ENCODE data around the gene PPP2R5B. TPM values are rescaled to one million over a fixed set of nuclear protein-coding genes. Genes with fewer than 3 reads are reported as not detected.

PPP2R5B gene
- 10 to 100 TPM in 1 of 2 donors, 1 to 10 TPM in 1; 6.6 to 11.0 TPM for polyA plus RNA-seq

DNA sequence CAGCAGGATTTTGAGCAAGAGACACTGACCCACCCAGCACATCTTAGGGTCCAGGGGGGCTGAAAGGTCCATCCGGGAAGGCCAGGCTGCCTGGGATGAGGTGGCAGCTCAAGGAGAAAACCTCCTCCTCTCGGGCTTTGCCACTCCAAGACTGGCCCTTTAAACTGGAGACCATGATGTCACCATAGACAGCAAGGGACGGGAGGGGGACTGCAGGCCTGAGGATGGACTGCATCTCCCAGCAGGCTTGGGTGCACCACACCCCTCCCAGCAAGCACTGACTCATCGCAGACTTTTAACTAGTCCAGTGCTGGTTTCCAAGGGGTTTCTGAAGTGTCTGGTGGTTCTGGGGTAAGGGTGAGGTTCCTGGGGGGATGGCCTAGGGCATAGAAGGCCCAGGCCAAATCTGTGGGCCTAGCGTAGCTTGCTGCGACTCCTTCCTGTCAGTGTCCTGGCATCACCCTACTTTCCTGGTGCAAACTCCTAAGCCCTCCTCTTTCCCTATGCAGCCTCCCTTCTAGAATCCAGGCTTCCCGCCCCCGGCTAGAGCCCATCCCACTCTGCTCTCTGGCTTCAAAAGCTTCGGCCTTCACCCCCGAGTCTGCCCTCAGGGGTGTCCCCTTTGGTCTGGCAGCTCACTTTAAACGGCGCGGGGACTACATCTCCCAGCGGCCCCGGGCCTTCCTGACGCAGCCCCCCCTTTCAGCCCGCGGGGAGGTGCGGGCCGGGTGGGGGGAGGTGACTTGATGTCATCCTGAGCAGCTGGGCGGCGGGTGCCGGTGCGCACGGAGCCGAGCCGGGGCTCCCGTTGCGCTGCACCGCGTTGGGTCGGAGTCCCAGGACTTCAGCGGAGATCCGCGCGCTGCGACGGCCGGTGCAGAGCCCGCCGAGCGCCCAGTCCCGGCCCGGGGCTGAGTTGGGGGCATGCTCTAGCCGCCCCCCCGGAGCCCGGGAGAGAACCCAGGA is at the start of gene PPP2R5B:
PPP2R5B (plus strand) TSS at position 746 of the 966 bp plus-strand sequence. CDS start 1,046 bp downstream, outside the sequence.
- Histone ChIP-seq H3K27me3 (ENCODE audit: control insufficient read depth in 1 of 2, insufficient read depth in 2 of 2, low read length in 2 of 2) (no peaks in the 10 kb centered on the region), H3K27ac (ENCODE audit: low read depth in 2 of 2, low read length in 1 of 2) (peak within 1 kb of the TSS; percentile 90 to 91), H3K9me3 (ENCODE audit: control insufficient read depth in 2 of 2, insufficient read depth in 1 of 2, low read depth in 1 of 2, low read length in 1 of 2) (no peaks in the 10 kb centered on the region), H3K4me3 (ENCODE audit: low read depth in 1 of 2, low read length in 2 of 2) (peak within 1 kb of the TSS; percentile 75 to 79), H3K36me3 (ENCODE audit: control insufficient read depth in 2 of 2, insufficient read depth in 2 of 2, low read length in 1 of 2) (peaks cover 0 to 16% of the 10 kb centered on the region in 2 donors), H3K4me1 (ENCODE audit: control insufficient read depth in 2 of 2, insufficient read depth in 2 of 2, low read length in 1 of 2) (peaks cover 0 to 6% of the 10 kb centered on the region in 2 donors)
- WGBS, 2 donors: 1% methylated on average over 44 to 47 of the region's 47 CpGs

GRCh38 chr11:64875369-64876228 is 48.9 kb upstream of the PPP2R5B start:
- Histone ChIP-seq H3K4me3 (ENCODE audit: low read depth in 1 of 2, low read length in 2 of 2) (peak overlapping the region; percentile 77 to 97), H3K36me3 (ENCODE audit: control insufficient read depth in 2 of 2, insufficient read depth in 2 of 2, low read length in 1 of 2) (peaks cover 2 to 22% of the 10 kb centered on the region in 2 donors), H3K4me1 (ENCODE audit: control insufficient read depth in 2 of 2, insufficient read depth in 2 of 2, low read length in 1 of 2) (peaks cover 10 to 32% of the 10 kb centered on the region in 2 donors), H3K27me3 (ENCODE audit: control insufficient read depth in 1 of 2, insufficient read depth in 2 of 2, low read length in 2 of 2) (no peaks in the 10 kb centered on the region), H3K27ac (ENCODE audit: low read depth in 2 of 2, low read length in 1 of 2) (peak overlapping the region; percentile 84 to 90), H3K9me3 (ENCODE audit: control insufficient read depth in 2 of 2, insufficient read depth in 1 of 2, low read depth in 1 of 2, low read length in 1 of 2) (no peaks in the 10 kb centered on the region)
- WGBS, 2 donors: 65 to 67% methylated on average over 17 of the region's 17 CpGs

- H3K36me3 ChIP-seq (ENCODE audit: control insufficient read depth in 2 of 2, insufficient read depth in 2 of 2, low read length in 1 of 2): peaks cover 2 to 19% of the 10 kb centered on the region in 2 donors
- 31 to 37% methylated on average over 11 of the region's 11 CpGs for WGBS, 2 donors
- H3K27ac ChIP-seq (ENCODE audit: low read depth in 2 of 2, low read length in 1 of 2): peak overlapping the region; percentile 84 to 90
- H3K27me3 ChIP-seq (ENCODE audit: control insufficient read depth in 1 of 2, insufficient read depth in 2 of 2, low read length in 2 of 2): no peaks in the 10 kb centered on the region
- H3K9me3 ChIP-seq (ENCODE audit: control insufficient read depth in 2 of 2, insufficient read depth in 1 of 2, low read depth in 1 of 2, low read length in 1 of 2): no peaks in the 10 kb centered on the region
- H3K4me1 ChIP-seq (ENCODE audit: control insufficient read depth in 2 of 2, insufficient read depth in 2 of 2, low read length in 1 of 2): peaks cover 4 to 26% of the 10 kb centered on the region in 2 donors
- peak overlapping the region; percentile 77 to 97 for H3K4me3 ChIP-seq (ENCODE audit: low read depth in 1 of 2, low read length in 2 of 2)
Measured at GRCh38 chr11:64876229-64876750, 48.2 kb upstream of the PPP2R5B start.

GRCh38 chr11:64876835-64877341 is 47.6 kb upstream of the PPP2R5B start:
- Histone ChIP-seq H3K27ac (ENCODE audit: low read depth in 2 of 2, low read length in 1 of 2) (peak overlapping the region; percentile 84 to 90), H3K36me3 (ENCODE audit: control insufficient read depth in 2 of 2, insufficient read depth in 2 of 2, low read length in 1 of 2) (peaks cover 2 to 15% of the 10 kb centered on the region in 2 donors), H3K27me3 (ENCODE audit: control insufficient read depth in 1 of 2, insufficient read depth in 2 of 2, low read length in 2 of 2) (no peaks in the 10 kb centered on the region), H3K4me1 (ENCODE audit: control insufficient read depth in 2 of 2, insufficient read depth in 2 of 2, low read length in 1 of 2) (peaks cover 4 to 23% of the 10 kb centered on the region in 2 donors), H3K9me3 (ENCODE audit: control insufficient read depth in 2 of 2, insufficient read depth in 1 of 2, low read depth in 1 of 2, low read length in 1 of 2) (no peaks in the 10 kb centered on the region), H3K4me3 (ENCODE audit: low read depth in 1 of 2, low read length in 2 of 2) (peak overlapping the region; percentile 77 to 97)
- 11 to 14% methylated on average over 14 of the region's 14 CpGs for WGBS, 2 donors

- H3K36me3 ChIP-seq (ENCODE audit: control insufficient read depth in 2 of 2, insufficient read depth in 2 of 2, low read length in 1 of 2): peaks cover under 1 to 13% of the 10 kb centered on the region in 2 donors
- H3K4me3 ChIP-seq (ENCODE audit: low read depth in 1 of 2, low read length in 2 of 2): peak overlapping the region; percentile 77 to 97
- H3K9me3 ChIP-seq (ENCODE audit: control insufficient read depth in 2 of 2, insufficient read depth in 1 of 2, low read depth in 1 of 2, low read length in 1 of 2): no peaks in the 10 kb centered on the region
- peak overlapping the region; percentile 84 to 90 for H3K27ac ChIP-seq (ENCODE audit: low read depth in 2 of 2, low read length in 1 of 2)
- 0 to 2% methylated on average over 41 of the region's 41 CpGs for WGBS, 2 donors
- no peaks in the 10 kb centered on the region for H3K27me3 ChIP-seq (ENCODE audit: control insufficient read depth in 1 of 2, insufficient read depth in 2 of 2, low read length in 2 of 2)
- peaks cover 4 to 23% of the 10 kb centered on the region in 2 donors for H3K4me1 ChIP-seq (ENCODE audit: control insufficient read depth in 2 of 2, insufficient read depth in 2 of 2, low read length in 1 of 2)
Measured at GRCh38 chr11:64877390-64878222, 46.9 kb upstream of the PPP2R5B start.

DNA sequence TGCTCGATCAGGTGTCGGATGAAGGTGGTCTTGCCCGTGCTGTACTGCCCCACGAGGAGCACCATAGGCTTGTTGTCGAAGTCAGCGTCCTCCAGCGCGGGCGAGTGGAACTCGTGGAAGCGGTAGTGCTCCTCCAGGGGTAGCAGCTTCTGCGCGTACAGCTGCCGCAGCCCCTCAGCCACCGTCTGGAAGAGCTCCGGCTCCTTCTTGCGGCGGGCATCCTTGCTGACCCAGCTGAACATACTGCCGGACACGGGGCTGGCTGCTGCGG is 46.3 kb upstream of the PPP2R5B start:
- H3K27ac ChIP-seq (ENCODE audit: low read depth in 2 of 2, low read length in 1 of 2): peak overlapping the region; percentile 84 to 90
- no peaks in the 10 kb centered on the region for H3K27me3 ChIP-seq (ENCODE audit: control insufficient read depth in 1 of 2, insufficient read depth in 2 of 2, low read length in 2 of 2)
- H3K4me1 ChIP-seq (ENCODE audit: control insufficient read depth in 2 of 2, insufficient read depth in 2 of 2, low read length in 1 of 2): peaks cover 4 to 23% of the 10 kb centered on the region in 2 donors
- peak overlapping the region; percentile 77 to 97 for H3K4me3 ChIP-seq (ENCODE audit: low read depth in 1 of 2, low read length in 2 of 2)
- 0% methylated on average over 21 of the region's 21 CpGs for WGBS, 2 donors
- H3K9me3 ChIP-seq (ENCODE audit: control insufficient read depth in 2 of 2, insufficient read depth in 1 of 2, low read depth in 1 of 2, low read length in 1 of 2): no peaks in the 10 kb centered on the region
- H3K36me3 ChIP-seq (ENCODE audit: control insufficient read depth in 2 of 2, insufficient read depth in 2 of 2, low read length in 1 of 2): peaks cover 0 to 7% of the 10 kb centered on the region in 2 donors

DNA sequence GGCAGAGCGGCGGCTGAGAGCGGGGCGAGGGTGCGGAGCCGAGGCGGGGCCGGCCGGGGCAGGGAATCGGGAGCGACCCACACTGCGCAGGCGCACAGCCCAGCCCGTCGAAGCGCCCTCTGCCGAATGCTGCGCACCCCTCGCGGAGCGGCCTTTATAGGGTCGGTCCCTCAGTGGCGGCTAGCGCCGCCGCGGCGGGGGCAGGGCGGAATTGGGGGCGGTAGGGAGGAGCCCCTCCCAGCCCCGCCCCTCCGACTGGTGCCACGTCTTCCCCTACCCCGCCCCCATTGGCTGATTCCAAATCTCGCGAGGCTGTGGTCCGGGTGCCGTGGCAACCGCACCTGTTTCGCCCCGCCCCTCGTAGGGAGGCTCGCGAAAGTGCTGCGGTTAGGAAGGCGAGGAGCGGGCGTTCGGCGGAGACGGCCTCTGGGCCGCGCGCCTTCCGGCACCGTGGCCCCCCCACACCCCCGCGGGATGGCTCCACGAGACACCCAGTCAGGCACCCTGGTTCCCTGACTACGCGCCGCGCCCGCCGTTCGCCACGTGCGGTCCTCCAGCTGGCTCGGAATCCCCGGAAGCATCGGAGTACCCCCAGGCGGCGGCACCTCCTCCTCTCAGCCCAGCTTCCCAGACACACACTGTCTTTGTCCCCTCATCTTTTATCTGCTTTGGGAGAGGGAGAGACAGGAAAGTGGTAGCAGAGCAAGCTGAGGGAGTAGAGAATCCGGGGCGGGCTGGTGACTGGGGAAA is 45.8 kb upstream of the PPP2R5B start, which contains the start of gene EHD1:
EHD1 (minus strand) TSS at position 128 of the 750 bp plus-strand sequence. CDS start 157 bp downstream, outside the sequence.
- WGBS, 2 donors: 0% methylated on average over 62 to 75 of the region's 75 CpGs
- no peaks in the 10 kb centered on the region for H3K27me3 ChIP-seq (ENCODE audit: control insufficient read depth in 1 of 2, insufficient read depth in 2 of 2, low read length in 2 of 2)
- H3K36me3 ChIP-seq (ENCODE audit: control insufficient read depth in 2 of 2, insufficient read depth in 2 of 2, low read length in 1 of 2): peaks cover 0 to 4% of the 10 kb centered on the region in 2 donors
- H3K27ac ChIP-seq (ENCODE audit: low read depth in 2 of 2, low read length in 1 of 2): peak within 1 kb of the TSS; percentile 89 to 90
- no peaks in the 10 kb centered on the region for H3K9me3 ChIP-seq (ENCODE audit: control insufficient read depth in 2 of 2, insufficient read depth in 1 of 2, low read depth in 1 of 2, low read length in 1 of 2)
- H3K4me1 ChIP-seq (ENCODE audit: control insufficient read depth in 2 of 2, insufficient read depth in 2 of 2, low read length in 1 of 2): peaks cover 4 to 23% of the 10 kb centered on the region in 2 donors
- peak within 1 kb of the TSS; percentile 77 to 97 for H3K4me3 ChIP-seq (ENCODE audit: low read depth in 1 of 2, low read length in 2 of 2)

DNA sequence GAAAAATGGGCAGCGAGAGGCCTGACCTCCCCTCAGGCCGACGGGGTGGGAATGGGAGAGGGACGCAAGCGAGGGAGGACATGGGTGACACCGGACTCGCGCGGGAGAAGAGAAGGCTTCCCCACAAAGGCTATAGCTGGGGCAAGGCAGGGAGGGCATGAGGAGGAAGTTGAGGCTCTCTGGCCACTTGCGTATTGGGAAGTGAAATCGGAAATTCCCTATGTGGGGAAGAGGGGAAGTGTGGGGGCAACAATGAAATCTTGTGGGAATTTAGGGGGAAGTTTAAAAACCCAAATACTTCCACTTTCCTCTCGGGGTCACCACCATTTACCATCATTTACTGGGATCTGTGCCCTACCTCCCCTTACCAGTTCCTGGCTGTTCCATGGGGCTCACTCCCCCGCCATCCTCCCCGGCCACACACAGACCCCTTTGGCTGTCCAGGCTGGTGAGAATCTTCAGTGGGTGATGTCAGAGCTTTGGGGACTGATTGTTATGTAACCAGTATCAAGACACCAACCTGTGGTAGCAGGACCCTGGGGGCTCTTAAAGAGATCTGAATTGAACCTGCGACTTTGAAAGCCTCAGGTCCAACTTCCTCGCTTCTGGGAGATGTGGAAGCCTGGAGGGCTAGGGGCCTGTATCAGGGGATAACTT is 45.1 kb upstream of the PPP2R5B start:
- Histone ChIP-seq H3K27me3 (ENCODE audit: control insufficient read depth in 1 of 2, insufficient read depth in 2 of 2, low read length in 2 of 2) (no peaks in the 10 kb centered on the region), H3K9me3 (ENCODE audit: control insufficient read depth in 2 of 2, insufficient read depth in 1 of 2, low read depth in 1 of 2, low read length in 1 of 2) (no peaks in the 10 kb centered on the region), H3K4me3 (ENCODE audit: low read depth in 1 of 2, low read length in 2 of 2) (peak overlapping the region; percentile 77 to 88), H3K27ac (ENCODE audit: low read depth in 2 of 2, low read length in 1 of 2) (peak overlapping the region; percentile 87 to 89), H3K4me1 (ENCODE audit: control insufficient read depth in 2 of 2, insufficient read depth in 2 of 2, low read length in 1 of 2) (peaks cover 4 to 23% of the 10 kb centered on the region in 2 donors), H3K36me3 (ENCODE audit: control insufficient read depth in 2 of 2, insufficient read depth in 2 of 2, low read length in 1 of 2) (peaks cover 0 to 2% of the 10 kb centered on the region in 2 donors)
- 18 to 19% methylated on average over 16 of the region's 16 CpGs for WGBS, 2 donors
